HG02571 (cell line): Measurements from ENCODE around the gene KCNH4.

Experiments
- ATAC-seq: cut with Tn5 transposase; IDR thresholded peaks from one replicate; pipeline ENCODE4 v1.9.1; 2021; ENCODE audit warnings: mild to moderate bottlenecking, moderate library complexity; ENCODE audit not compliant: unreplicated experiment

The KCNH4 gene

DNA sequence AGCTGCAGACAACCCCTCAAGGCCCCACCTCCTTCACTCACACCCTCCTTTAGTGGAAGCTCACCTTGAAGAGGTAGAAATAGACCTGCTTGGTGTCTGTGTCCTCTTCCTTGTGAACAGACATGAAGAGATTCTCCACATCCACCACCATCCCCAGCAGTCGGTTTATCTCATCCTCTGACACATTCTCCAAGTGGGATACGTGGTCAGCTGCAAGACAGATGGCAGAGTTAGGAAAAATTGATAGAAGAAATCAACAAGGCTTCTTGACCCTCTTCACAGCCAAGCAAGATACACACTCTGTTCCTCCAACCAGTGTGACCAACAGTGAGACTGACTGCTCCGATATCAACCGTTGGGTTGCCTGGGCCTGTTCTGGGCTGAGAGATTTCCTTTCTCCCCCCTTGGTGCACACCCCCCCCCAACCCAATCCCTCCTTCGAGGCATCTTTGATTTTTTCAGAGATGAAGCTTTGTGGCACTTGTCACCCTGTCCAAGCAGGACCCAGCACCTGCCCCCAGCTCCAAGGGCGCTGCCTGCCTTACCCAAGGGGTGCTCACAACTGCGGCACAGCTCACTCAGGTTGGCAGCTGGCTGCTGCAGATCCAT lies 60.7 kb downstream of the KCNH4 start:
- no peak for ATAC-seq

DNA sequence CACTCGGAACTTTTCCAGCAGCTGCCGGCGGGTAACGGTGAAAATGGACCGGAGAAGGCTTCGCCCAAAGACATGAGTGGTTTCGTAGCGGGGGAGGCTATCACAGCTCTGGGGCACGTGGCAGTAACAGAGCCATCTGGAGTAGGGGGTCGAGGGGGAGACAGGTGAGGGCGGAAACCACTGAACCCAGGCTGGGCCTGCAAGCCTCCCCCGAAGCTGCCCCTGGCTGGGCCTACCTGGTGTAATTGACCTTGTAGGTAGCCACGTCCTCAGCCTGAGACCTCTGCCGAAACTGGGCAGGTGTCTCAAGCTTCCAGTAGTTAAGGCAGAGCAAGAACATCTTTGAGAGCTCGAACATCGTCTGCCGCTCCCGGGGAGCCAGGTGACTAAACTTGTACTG lies 61.6 kb downstream of the KCNH4 start:
- ATAC-seq = no peak

DNA sequence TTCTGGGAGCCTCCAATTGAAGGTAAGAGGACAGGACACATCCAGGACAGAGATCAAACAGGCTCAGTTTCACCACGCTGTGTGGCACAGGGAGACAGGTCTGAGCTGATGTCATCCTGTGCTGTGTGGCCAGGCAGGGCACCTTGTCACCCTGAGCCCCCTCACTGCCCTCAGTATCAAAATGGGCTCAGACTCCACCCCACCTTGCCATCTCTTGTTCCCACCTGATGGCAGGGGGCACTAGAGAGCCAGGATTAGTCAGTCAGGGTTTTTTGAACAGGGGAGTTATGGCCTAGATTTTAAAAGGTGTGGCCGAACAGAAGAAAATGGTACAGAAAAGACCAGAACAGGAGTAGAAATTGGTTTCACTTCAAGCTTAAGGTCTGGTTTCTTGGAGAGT lies 62.4 kb downstream of the KCNH4 start:
- ATAC-seq = no peak

DNA sequence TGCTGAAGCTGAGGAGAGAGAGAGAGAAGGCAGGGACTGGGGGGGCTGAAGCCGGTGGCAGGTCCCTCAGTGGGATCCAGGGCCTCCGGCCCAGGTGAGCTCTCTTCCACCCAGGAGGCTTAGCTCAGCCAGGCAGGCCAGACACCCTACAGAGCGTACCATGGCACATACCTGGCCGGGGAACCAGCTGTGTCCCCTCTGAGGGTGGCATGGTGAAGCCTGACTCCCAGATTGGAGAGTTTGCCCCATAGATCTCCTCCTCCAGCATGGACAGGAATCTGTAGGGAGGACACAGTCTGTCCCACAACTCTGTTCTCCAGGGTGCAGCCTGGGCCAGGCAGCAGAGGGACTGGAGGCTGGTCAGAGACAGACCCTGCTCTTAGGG lies 62.8 kb downstream of the KCNH4 start:
- ATAC-seq = no peak

DNA sequence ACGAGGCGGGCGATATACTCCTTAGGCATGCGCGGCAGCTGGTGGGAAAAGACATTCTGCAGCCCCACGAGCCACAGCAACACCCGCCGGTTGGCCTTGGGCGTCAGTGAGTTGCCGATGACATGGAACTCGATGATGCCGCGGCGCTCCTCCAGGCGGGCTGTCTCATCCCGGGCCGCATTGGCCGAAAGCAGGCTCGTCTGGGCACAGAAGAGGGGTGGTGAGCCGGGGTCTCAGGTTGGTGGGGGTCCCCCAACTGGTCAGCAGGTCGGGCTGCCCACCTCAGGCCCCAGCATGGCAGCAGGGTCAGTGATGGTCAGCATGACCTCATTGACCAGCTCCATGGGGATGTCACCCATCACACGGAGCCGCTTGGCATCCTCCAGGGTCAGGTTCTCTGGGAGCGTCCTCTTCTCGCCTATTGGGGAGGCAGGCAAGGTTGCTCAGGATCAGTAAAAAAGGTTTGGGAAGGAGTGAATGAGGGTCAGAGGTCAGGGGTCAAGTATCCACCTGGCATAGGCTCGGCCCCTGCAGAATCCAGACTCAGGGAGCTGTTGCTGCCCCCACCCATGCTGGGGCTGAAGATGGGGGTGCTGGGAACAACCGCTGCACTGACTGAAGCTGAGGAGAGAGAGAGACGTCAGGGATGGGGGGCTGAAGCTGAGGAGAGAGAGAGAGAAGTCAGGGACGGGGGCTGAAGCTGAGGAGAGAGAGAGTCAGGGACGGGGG lies 63.4 kb downstream of the KCNH4 start:
- ATAC-seq = no peak

DNA sequence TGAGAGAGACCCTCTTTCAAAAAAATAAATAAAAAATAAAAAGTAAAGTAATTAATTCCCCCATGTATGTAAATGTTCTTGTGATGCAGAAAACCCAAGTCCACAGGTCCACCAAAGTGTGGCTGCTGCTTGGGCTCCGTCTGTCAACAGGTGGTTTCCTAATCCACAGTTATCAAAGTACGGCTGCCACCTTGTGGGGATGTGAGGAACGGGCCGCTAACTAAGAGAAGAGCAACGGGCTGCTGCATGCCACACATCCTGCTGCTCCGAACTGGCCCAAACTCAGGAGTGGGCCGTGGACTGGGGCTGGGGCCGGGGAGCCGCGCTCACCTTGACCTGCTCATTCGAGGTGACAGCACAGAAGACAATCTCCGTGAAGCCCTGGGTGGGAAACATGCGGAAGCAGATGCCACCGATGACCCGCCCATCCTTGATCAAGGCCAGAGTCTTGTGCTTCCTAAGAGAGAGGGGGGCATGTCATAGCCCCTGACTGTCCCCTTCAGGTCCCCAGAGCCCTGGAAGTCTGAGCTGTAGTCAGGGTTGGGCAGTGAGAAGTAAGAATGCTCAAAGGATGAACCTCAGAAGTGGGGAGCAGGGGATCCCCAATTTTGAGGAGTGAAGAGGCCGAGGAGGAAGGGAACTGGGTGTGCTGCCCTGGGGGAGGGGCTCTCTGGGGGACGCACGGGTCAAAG lies 64.1 kb downstream of the KCNH4 start:
- ATAC-seq = no peak

DNA sequence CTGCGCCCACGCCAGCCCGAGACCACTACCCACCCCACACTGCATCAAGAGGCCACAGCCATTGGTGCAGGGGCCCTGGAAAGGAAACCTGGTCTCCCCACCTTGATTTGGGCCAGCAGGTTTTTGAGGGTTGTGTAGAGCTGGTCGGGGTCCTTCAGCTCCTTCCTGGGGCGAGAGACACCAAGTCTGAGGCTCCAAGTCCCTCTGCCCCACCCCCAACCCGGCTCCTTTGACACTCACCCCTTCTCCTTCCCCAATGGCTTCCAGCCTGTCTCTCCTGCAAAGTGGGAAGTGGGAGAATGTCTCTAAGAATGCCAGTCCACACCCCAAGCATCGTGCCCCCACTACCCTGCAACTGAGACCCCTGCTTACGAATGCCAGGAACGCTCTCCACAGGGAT lies 66.8 kb downstream of the KCNH4 start:
- no peak for ATAC-seq

DNA sequence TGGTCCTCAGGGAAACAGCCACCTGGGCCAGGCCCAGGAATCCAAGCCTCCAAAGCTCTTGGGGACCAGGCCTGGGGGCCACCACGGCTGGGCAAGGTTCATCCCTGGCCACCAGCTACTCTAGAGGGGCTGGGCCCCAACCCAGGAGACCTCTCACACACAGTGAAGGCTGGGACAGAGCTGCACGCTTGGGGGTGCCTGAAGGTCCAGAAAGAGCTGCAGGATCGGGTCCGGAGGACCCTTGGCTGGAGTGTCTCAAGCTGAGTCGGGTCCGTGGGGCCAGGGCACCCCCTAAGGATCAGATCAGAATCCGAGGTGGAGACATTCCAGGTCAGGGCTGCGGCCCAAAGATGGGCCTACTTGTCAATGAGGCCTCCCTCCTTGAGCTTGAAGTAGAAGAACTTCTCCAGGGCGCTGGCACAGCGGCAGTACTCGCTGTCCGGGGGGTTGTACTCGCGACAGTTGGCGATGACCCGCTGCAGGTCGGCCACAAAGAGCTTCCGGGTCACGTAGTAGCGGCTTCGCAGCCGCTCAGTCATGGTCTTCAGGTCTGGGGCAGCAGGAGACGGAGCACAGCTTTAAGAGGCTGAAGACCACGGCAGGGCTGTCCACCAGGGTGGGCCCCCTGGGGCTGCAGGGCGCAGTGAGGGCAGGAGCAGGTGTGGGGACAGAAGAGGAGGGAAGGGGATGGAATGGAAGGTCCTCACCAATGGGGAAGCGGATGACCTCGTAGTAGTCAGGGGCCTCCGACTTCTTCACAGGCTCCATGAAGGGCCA lies 67.5 kb downstream of the KCNH4 start:
- no peak for ATAC-seq

DNA sequence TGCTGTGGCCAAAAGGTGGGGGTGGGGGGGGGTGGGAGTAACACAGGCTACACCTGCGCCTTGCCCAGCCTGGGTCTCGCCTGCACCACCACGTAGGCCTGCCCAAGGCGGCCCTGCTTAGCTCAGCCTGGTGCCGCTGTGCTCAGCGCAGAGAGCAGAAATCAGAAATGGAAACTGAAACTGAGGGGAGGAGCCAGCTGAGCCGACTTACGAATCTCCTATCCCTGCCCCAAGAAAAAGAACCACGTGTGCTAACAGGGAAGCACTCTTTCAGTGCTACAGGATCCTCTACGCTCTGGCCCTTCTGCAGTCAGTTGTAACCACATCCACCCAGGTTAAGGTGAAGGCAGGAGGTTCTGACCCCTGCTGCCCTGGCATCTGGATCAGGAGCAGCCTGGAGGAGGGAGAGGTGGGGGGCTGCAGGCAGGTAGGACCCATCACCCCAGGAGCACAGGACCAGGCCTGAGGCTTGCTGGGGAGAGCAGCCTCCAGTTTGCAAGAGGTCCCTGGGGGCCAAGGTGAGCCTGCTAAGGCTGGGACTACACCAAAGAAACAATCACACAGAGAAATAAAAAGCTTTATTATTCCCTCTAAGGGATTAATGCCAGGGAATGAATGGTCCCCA lies 68.3 kb downstream of the KCNH4 start, which contains the start of gene DHX58:
DHX58 (minus strand) TSS at position 163 of the 625 bp plus-strand sequence. CDS start 822 bp downstream, outside the sequence.
- peak; percentile 54 for ATAC-seq

DNA sequence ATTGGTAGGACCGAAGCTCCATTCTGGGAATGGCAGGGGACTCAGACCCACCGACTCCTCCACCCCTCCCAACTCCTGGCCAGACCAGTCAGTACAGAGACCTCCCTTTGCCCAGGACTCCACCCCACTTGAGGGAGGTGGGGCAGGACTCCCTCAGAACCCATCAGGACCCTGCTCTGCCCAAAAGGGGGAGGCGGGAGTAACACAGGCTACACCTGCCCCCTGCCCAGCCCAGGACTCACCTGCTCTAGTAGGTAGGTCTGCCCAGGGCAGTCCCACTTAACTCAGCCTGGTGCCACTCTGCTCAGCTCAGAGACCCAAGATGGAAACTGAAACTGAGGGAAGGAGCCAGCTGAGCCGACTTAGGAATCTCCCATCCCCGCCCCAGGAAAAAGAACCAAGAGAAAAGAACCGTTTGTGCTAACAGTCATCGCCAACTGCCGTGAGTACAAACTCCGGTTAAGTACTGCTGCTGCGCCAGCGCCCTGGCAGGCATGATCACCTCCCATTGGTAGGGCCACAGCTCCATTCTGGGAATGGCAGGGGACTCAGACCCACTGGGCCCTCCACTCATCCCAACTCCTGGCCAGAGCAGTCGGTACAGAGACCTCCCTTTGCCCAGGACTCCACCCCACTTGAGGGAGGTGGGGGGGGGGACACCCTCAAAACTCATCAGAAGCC lies 68.9 kb downstream of the KCNH4 start:
- ATAC-seq = peak; percentile 9

DNA sequence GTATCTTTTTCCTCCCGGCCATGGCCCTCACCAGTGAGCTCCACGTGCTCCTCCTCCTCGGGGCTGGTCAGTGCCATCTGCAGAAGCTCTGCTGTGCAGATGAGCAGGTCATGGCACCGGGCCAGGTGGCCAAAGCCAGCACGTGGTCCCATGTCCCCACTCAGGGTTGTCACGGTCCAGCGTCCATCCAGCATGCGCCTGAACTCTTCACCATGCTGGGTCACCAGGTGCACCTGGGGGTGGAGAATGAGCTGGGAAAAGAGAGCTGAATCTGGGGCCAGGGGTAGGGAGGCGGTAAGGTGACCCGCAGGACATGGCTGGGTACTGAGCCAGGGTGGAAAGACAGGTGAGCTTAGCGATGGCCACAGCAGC lies 69.7 kb downstream of the KCNH4 start:
- no peak for ATAC-seq

DNA sequence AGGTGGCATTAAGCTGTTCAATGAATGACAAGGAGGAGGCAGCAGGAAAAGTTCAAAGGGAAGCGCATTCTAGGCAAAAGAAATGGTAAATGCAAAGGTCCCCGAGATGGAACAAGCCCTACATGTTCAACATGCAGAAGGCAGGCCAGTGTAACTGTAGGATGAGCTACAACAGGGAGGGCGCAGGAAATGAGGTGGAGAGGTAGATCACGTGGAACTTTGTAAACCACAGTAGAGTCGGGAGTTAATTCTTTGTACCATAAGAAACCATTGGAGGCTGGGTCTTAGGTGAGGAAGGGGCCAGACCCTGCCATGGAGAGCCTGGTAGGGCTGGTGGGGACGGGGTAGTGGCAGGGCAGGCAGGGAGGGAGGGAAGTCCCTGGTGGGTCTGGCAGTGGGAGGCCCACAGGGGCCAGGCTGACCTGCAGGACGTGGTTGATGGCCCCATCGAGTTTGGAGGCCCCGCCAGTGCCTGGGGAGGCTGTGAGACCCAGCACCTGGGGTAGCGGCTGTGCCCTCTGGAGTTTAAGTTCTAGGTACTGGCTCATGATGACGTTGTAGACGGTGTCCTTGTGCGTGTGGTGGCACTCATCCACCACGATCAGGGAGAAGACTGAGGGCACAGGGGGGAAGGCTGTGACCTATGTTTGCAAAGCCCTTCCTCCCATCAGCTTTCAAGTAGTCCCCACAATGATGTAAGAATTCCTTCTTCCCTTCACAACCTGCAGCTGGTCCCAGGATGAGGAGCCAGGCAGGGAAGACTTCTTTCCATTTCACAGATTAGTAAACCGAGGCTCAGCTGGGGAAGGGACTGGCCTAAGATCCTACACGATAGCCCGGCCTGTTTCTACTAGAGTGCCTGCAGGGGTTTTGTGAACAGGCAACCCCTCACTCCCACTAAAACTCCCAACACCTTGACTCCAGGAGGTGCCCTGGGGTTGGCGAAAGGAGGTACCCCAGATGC lies 70.4 kb downstream of the KCNH4 start:
- no peak for ATAC-seq

DNA sequence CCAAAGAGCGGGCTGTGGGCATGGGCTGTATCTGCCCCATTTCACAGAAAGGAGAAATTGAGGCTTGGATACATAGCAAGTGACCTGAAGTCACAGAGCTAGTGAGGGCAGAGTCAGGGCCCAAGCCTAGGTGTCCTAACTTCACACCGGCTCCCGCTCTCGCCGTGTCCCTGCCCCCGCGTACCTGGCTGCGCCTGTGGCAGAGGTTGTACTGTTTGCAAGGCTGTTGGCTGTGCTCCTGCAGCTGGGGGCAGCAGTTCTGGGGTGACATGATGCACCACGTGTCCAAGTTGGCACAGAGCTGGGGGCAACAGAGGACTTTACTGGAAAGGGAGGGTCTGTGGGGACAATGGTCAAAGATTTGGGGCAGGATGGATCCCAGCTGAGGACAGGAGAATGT lies 71.9 kb downstream of the KCNH4 start:
- no peak for ATAC-seq

DNA sequence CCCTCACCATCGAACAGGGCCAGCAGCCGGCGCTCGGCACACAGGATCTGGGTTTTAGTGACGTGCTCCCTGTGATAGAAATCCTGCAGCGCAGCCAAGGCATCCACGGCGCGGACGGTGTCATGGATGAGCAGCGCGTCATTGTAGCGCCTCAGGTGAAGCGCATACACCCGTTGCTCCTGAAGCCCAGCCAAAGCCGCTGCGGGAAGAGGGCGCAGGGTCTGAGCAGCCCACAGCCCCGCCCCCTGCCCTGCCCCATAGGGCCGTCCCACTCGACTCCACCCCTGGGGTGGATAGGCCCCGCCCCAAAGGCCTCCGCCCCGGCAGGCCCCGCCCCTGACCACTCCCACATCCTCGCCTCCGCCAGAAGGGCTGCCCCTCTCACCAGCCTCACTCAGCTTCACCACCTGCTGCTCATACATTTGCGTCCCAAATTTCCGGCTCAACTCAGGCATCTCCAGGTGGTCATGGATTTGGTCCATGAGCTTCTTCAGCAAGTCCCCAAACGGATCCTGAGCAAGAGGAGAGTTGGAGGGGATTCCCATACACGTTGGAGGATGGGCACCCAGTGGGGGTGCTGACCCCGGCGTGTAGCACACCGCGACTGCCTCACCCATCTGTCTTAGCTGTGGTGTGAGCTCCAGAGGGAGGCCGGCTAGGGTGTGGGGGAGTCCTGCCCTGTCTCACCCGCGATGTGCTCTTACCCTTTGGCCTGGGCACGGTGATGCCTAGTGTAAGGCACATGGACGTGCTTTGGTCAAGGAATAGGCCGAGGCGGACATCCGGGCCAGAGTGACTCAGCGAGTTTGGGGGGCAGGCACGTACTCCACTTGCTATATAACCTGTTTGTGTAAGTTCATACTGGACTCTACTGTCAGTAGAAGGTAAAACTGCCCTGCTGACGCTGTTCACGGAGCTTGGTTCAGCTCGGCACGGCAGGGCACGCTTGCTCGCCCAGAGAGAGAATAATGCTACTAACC lies 73.1 kb downstream of the KCNH4 start:
- peak; percentile 57 for ATAC-seq

DNA sequence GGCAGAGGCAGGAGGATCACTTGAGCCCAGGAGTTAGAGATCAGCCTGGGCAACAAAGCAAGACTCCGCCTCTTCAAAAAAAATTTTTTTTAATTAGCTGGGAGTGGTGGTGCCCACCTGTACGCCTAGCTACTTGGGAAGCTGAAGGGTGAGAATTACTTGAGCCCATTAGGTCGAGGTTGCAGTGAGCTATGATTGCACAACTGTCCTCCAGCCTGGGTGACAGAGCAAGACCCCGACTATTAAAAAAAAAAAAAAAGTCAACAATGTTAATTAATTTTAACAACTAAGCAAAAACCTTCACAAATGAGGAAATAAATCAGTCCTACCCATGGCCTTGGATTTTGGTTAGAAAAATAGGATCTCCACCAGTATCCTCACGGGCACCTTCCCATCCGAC lies 73.8 kb downstream of the KCNH4 start:
- ATAC-seq = no peak
